PC-3 (cell line): ENCODE measurements around the gene TOX4. TPM values are rescaled to one million over a fixed set of nuclear protein-coding genes. Genes with fewer than 3 reads are reported as not detected.

Experiments used
- ATAC-seq: fragments of 200-7000 bp; cut with Tn5 transposase; 2 replicates; pipeline ENCODE4 v1.9.1; 2020; ENCODE audit warnings: mild to moderate bottlenecking, moderate library complexity
- BruUV-seq: library from RNA; stranded (reverse); fragments of 400-500 nt; replicated peaks from 2 replicates; lab custom pipeline; 2021; lab: Mats Ljungman, UMichigan
- CTCF ChIA-PET: fragments of 300-600 bp; sonication (Branson Sonifier 250); formaldehyde crosslinking; loops from one replicate; lab custom pipeline; 2022; ENCODE audit warnings: antibody characterized with exemption; lab: Charles Lee
- POLR2A ChIA-PET: fragments of 300-600 bp; sonication (Branson Sonifier 250); formaldehyde crosslinking; loops from one replicate; lab custom pipeline; 2022; ENCODE audit warnings: antibody characterized with exemption; ENCODE audit not compliant: unreplicated experiment; lab: Charles Lee
- DNase-seq: peaks from one replicate; pipeline ENCODE4 v3.0.0-alpha.2; 2015
- H2AFZ ChIP-seq: fragments of 300-600 bp; sonication (generic); 2 replicates; pipeline ENCODE4 v1.6.0; 2016; ENCODE audit warnings: antibody characterized with exemption, low read length
- H3F3A ChIP-seq: fragments of 300-600 bp; sonication (generic); one replicate; pipeline ENCODE4 v1.6.0; 2017; ENCODE audit warnings: antibody characterized with exemption, low read length, control low read depth, mild to moderate bottlenecking; ENCODE audit not compliant: unreplicated experiment
- H3K27ac ChIP-seq: fragments of 300-600 bp; sonication (generic); 2 replicates; pipeline ENCODE4 v1.5.1; 2016; ENCODE audit warnings: mild to moderate bottlenecking, low read length
- H3K27me3 ChIP-seq: fragments of 300-600 bp; sonication (generic); 2 replicates; pipeline ENCODE4 v1.6.1; 2016; ENCODE audit warnings: low read length, mixed read lengths
- H3K36me3 ChIP-seq: fragments of 300-600 bp; sonication (generic); 2 replicates; pipeline ENCODE4 v1.6.1; 2016; ENCODE audit warnings: low read depth, mixed run types, low read length, mixed read lengths
- H3K4me1 ChIP-seq: fragments of 300-600 bp; sonication (generic); 2 replicates; pipeline ENCODE4 v1.5.1; 2016; ENCODE audit warnings: low read length; ENCODE audit not compliant: insufficient read depth
- H3K4me2 ChIP-seq: fragments of 300-600 bp; sonication (generic); 2 replicates; pipeline ENCODE4 v1.6.0; 2016; ENCODE audit warnings: low read length
- H3K4me3 ChIP-seq: fragments of 300-600 bp; sonication (generic); 2 replicates; pipeline ENCODE4 v1.5.1; 2016; ENCODE audit warnings: mild to moderate bottlenecking, low read length, mixed read lengths
- H3K79me2 ChIP-seq: fragments of 300-600 bp; sonication (generic); 2 replicates; pipeline ENCODE4 v1.6.1; 2017; ENCODE audit warnings: low read length, mixed read lengths
- H3K9ac ChIP-seq: fragments of 300-600 bp; sonication (generic); 2 replicates; pipeline ENCODE4 v1.6.0; 2016; ENCODE audit warnings: mild to moderate bottlenecking, low read length
- H3K9me2 ChIP-seq: fragments of 300-600 bp; sonication (generic); replicated peaks from 2 replicates; pipeline ENCODE4 v1.6.1; 2016; ENCODE audit warnings: mixed run types, low read length, mixed read lengths
- H3K9me3 ChIP-seq: fragments of 300-600 bp; sonication (generic); 2 replicates; pipeline ENCODE4 v1.6.1; 2016; ENCODE audit warnings: low read length, mixed read lengths
- H4K20me1 ChIP-seq: fragments of 300-600 bp; sonication (generic); 2 replicates; pipeline ENCODE4 v1.6.1; 2016; ENCODE audit warnings: low read length, mixed read lengths
- CTCF ChIP-seq: fragments of 300-600 bp; sonication (generic); conservative IDR thresholded peaks from 2 replicates; pipeline ENCODE4 v1.5.1; 2017; ENCODE audit warnings: antibody characterized with exemption, low read depth, mild to moderate bottlenecking, low read length
- EZH2 ChIP-seq: fragments of 300-600 bp; sonication (generic); IDR thresholded peaks from one replicate; pipeline ENCODE4 v1.6.1; 2017; ENCODE audit warnings: antibody characterized with exemption, mild to moderate bottlenecking, low read length; ENCODE audit not compliant: unreplicated experiment
- EZH2phosphoT487 ChIP-seq: fragments of 300-600 bp; sonication (generic); IDR thresholded peaks from 2 replicates; pipeline ENCODE4 v1.6.1; 2018; ENCODE audit warnings: mild to moderate bottlenecking, antibody characterized with exemption, low read length, borderline replicate concordance
- intact Hi-C: fragments of 100-400 bp; cut with micrococcal nuclease; formaldehyde crosslinking; loops from 2 replicates; pipeline ENCODE4 v1.9.0; 2023
- total RNA-seq: library from RNA; depleted of rRNA; stranded (reverse); fragments of >200 nt; gene quantifications from 2 replicates; pipeline ENCODE4 v1.2.3, GENCODE V29; 2014

Gene TOX4
- total RNA-seq, 1 experiment from 2014 or later: 26.7 TPM

- intact Hi-C loops: no loop called here
- Histone ChIP-seq H3K9me3 (no peaks in the 10 kb centered on the region), H3F3A (no peaks in the 10 kb centered on the region), H3K79me2 (no peaks in the 10 kb centered on the region), H3K27me3 (peaks cover 45% of the 10 kb centered on the region), H3K4me2 (no peak overlapping the region), H3K9ac (no peak overlapping the region), H4K20me1 (no peaks in the 10 kb centered on the region), H3K27ac (no peak overlapping the region), H3K9me2 (no peaks in the 10 kb centered on the region), H2AFZ (no peak overlapping the region), H3K4me3 (no peak overlapping the region), H3K36me3 (no peaks in the 10 kb centered on the region), H3K4me1 (no peaks in the 10 kb centered on the region)
- ATAC-seq (no peak), DNase-seq (no peak)
- no TSS peak for BruUV-seq
- TF ChIP-seq CTCF (no peak), EZH2phosphoT487 (no peak), EZH2 (no peak)
- ChIA-PET POLR2A (no interaction called here), CTCF (no interaction called here)
These were observed 59.6 kb downstream of the TOX4 start for GRCh38 chr14:21536418-21537089.

- intact Hi-C loops: no loop called here
- H3K9me3 ChIP-seq: no peaks in the 10 kb centered on the region
- H3K4me2 ChIP-seq: no peak overlapping the region
- no peaks in the 10 kb centered on the region for H3K36me3 ChIP-seq
- no peaks in the 10 kb centered on the region for H4K20me1 ChIP-seq
- no peaks in the 10 kb centered on the region for H3K79me2 ChIP-seq
- no TSS peak for BruUV-seq
- H3K9me2 ChIP-seq: no peaks in the 10 kb centered on the region
- no peak for ATAC-seq
- no peaks in the 10 kb centered on the region for H3K4me1 ChIP-seq
- no peak overlapping the region for H3K4me3 ChIP-seq
- H3K27me3 ChIP-seq: peaks cover 45% of the 10 kb centered on the region
- H3K27ac ChIP-seq: no peak overlapping the region
- no peak for DNase-seq
- H3K9ac ChIP-seq: no peak overlapping the region
- H3F3A ChIP-seq: no peaks in the 10 kb centered on the region
- POLR2A ChIA-PET: no interaction called here
- TF ChIP-seq EZH2phosphoT487 (no peak), CTCF (no peak), EZH2 (no peak)
- H2AFZ ChIP-seq: no peak overlapping the region
- CTCF ChIA-PET: no interaction called here
These were observed 60.1 kb downstream of the TOX4 start for GRCh38 chr14:21537090-21537424.

- Histone ChIP-seq H3K79me2 (no peaks in the 10 kb centered on the region), H3K4me3 (no peak overlapping the region), H3K4me1 (no peaks in the 10 kb centered on the region), H4K20me1 (no peaks in the 10 kb centered on the region), H3K36me3 (no peaks in the 10 kb centered on the region), H3F3A (no peaks in the 10 kb centered on the region), H3K4me2 (no peak overlapping the region), H3K27ac (no peak overlapping the region), H3K9me2 (no peaks in the 10 kb centered on the region), H3K9ac (no peak overlapping the region), H2AFZ (no peak overlapping the region), H3K9me3 (no peaks in the 10 kb centered on the region), H3K27me3 (peaks cover 35% of the 10 kb centered on the region)
- CTCF ChIA-PET: no interaction called here
- no peak for TF ChIP-seq EZH2phosphoT487
- TF ChIP-seq CTCF: no peak
- no peak for TF ChIP-seq EZH2
- POLR2A ChIA-PET: no interaction called here
- BruUV-seq: no TSS peak
- ATAC-seq: no peak
- intact Hi-C loops: no loop called here
- no peak for DNase-seq
These were observed 62.4 kb downstream of the TOX4 start for GRCh38 chr14:21539189-21539940.
